Measurements from ENCODE around the gene BEX2.

GRCh38 chrX:103357871-103358270, 47.1 kb upstream of the BEX2 start:
- TF ChIP-seq, protein P1, sequence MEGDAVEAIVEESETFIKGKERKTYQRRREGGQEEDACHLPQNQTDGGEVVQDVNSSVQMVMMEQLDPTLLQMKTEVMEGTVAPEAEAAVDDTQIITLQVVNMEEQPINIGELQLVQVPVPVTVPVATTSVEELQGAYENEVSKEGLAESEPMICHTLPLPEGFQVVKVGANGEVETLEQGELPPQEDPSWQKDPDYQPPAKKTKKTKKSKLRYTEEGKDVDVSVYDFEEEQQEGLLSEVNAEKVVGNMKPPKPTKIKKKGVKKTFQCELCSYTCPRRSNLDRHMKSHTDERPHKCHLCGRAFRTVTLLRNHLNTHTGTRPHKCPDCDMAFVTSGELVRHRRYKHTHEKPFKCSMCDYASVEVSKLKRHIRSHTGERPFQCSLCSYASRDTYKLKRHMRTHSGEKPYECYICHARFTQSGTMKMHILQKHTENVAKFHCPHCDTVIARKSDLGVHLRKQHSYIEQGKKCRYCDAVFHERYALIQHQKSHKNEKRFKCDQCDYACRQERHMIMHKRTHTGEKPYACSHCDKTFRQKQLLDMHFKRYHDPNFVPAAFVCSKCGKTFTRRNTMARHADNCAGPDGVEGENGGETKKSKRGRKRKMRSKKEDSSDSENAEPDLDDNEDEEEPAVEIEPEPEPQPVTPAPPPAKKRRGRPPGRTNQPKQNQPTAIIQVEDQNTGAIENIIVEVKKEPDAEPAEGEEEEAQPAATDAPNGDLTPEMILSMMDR (IDR thresholded peaks at IDR 0.05) = no peak
- no peak for TF ChIP-seq POLR2A (IDR thresholded peaks at IDR 0.05)
- no peak for TF ChIP-seq POLR2AphosphoS5 (IDR thresholded peaks at IDR 0.05; ENCODE audit: insufficient read depth in 1 of 2, low read depth in 1 of 2)

All from vagina (tissue), 2 donors.